Right lobe of liver (tissue), 4 donors: ENCODE data around the gene PHB1.

ENCODE experiments used
- POLR2A ChIP-seq: fragments of 450-650 bp; IDR thresholded peaks from one replicate; pipeline ENCODE4 v1.6.1; 2017; ENCODE audit warnings: antibody characterized with exemption, mild to moderate bottlenecking
- TF ChIP-seq, protein P1 (sequence below), 4 donors: fragments of 200-600 bp in 3 of 4; fragments of 450-650 bp in 1 of 4; IDR thresholded peaks; one replicate each; pipeline versions ENCODE4 v1.5.1 to v1.8.0; 2016 to 2022; ENCODE audit warnings: antibody characterized with exemption in 4 of 4, mild to moderate bottlenecking in 2 of 4
- donor health status: DM: no; HTN: no; CAD: no.
- donor health status: DM: no; HTN: no; CAD: no.
- donor health status: DM: no; HTN: yes; CAD: no.

DNA sequence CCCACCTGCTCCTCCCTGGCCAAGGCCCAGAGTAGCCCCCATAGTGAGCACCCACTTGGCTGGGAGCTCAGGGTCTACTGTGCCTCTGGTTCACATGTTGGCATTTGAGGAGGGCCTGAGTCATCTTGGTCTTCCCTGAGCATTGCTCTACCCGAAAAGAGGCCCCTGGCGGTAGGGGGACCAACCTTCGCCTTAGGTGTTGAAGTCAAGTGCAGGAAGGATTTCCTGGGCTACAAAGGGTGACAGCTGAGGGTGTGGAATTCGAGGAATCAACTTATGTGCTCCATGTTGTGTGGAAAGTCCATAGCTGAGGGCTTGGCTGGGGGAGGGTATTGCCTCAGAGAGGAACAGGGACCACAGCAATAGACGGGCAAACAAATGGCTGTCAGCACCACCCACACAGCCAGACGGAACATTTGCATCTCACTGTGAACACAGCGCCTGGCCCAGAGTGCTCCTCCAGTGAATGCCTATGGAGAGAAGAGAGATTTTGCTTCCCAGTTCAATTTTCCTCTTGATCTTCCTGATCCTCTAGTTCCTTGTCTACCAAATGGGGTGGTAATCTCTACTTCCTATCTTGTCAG, 44.8 kb upstream of the PHB1 start:
- TF ChIP-seq, protein P1, sequence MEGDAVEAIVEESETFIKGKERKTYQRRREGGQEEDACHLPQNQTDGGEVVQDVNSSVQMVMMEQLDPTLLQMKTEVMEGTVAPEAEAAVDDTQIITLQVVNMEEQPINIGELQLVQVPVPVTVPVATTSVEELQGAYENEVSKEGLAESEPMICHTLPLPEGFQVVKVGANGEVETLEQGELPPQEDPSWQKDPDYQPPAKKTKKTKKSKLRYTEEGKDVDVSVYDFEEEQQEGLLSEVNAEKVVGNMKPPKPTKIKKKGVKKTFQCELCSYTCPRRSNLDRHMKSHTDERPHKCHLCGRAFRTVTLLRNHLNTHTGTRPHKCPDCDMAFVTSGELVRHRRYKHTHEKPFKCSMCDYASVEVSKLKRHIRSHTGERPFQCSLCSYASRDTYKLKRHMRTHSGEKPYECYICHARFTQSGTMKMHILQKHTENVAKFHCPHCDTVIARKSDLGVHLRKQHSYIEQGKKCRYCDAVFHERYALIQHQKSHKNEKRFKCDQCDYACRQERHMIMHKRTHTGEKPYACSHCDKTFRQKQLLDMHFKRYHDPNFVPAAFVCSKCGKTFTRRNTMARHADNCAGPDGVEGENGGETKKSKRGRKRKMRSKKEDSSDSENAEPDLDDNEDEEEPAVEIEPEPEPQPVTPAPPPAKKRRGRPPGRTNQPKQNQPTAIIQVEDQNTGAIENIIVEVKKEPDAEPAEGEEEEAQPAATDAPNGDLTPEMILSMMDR (IDR thresholded peaks at IDR 0.05), result no peak
- TF ChIP-seq POLR2A, result no peak
